H1 (cell line): ENCODE results near the gene TOMM5. TPM values are rescaled to one million over a fixed set of nuclear protein-coding genes. Genes with fewer than 3 reads are reported as not detected.

ENCODE experiments used
- GABPA ChIP-seq: IDR thresholded peaks from 2 replicates; pipeline ENCODE4 v1.6.1; 2011; ENCODE audit warnings: mild to moderate bottlenecking, low read length, moderate library complexity, borderline replicate concordance; ENCODE audit not compliant: insufficient read depth
- KDM1A ChIP-seq: fragments of 200-600, 300-600 bp; sonication (generic); IDR thresholded peaks from 2 replicates; pipeline ENCODE4 v1.7.1; 2016; ENCODE audit warnings: mild to moderate bottlenecking, low read length, borderline replicate concordance
- KDM4A ChIP-seq: IDR thresholded peaks from one replicate; pipeline ENCODE4 v1.7.1; 2012; ENCODE audit warnings: low read depth, mild to moderate bottlenecking, moderate library complexity, low read length, inconsistent platforms; ENCODE audit not compliant: severe bottlenecking
- MAFK ChIP-seq: IDR thresholded peaks from 2 replicates; pipeline ENCODE4 v1.6.1; 2012; ENCODE audit warnings: low read depth, mild to moderate bottlenecking, improper control_type of control experiment, low read length
- SIRT6 ChIP-seq: IDR thresholded peaks from one replicate; pipeline ENCODE4 v1.7.1; 2012; ENCODE audit warnings: low read length, inconsistent platforms
- TAF7 ChIP-seq: optimal IDR thresholded peaks from 2 replicates; pipeline ENCODE3; 2011; ENCODE audit warnings: low read depth, mild to moderate bottlenecking, inconsistent platforms, low read length, moderate library complexity, borderline replicate concordance
- polyA plus RNA-seq, 7 experiments: library from polyadenylated mRNA; depleted of rRNA in 3 of 7; stranded (reverse) in 5 of 7; unstranded in 2 of 7; fragments of >200 nt in 5 of 7; fragments of 200-250 nt in 2 of 7; gene quantifications; 1 replicate in 5 of 7; 2 replicates in 1 of 7; 4 replicates in 1 of 7; pipeline versions ENCODE4 v1.2.1 to v1.2.3, GENCODE V29; 2011 to 2013; ENCODE audit warnings: missing spikeins in 2 of 7, mixed read lengths in 2 of 7
- total RNA-seq: library from RNA; stranded (reverse); fragmentation: NEBNext Ultra II Directional; extraction: Animal tissue kit (Norgen Biotek cat#: 25700); gene quantifications from 2 replicates; pipeline ENCODE4 v1.2.1, GENCODE V29; 2021

Gene TOMM5
- total and polyA plus RNA-seq, 2 of the 8 experiments (the other 6 are each of a cell fraction or from before 2014, with no cell fraction given) = 171 to 174 TPM

GRCh38 chr9:37550781-37551180 lies 41.6 kb downstream of the TOMM5 start (continued):
- TF ChIP-seq KDM4A (no peak), MAFK (no peak), GABPA (no peak), TAF7 (no peak), SIRT6 (no peak), KDM1A (no peak)
